Measurements from ENCODE around the gene MRPL43. TPM values are rescaled to one million over a fixed set of nuclear protein-coding genes. Genes with fewer than 3 reads are reported as not detected.
A peak's percentile ranks its signal among the peaks of the same experiment; 100 is the strongest.

MRPL43 gene
- total and polyA plus RNA-seq, 4 donors: 43.6 to 105 (median 84.5) TPM

GRCh38 chr10:100989088-100989487, 1.8 kb upstream of the MRPL43 start:
- peaks cover 6 to 33% (median 22%) of the 10 kb centered on the region in 4 donors for H3K36me3 ChIP-seq (ENCODE audit: control insufficient read depth in 4 of 4, insufficient read depth in 4 of 4, low read length in 4 of 4)
- DNase-seq (no peak), ATAC-seq (ENCODE audit: insufficient read depth, low FRiP score) (no peak)
- H3K9ac ChIP-seq (ENCODE audit: insufficient read depth in 1 of 2, low read length in 2 of 2): no peak overlapping the region
- no peaks in the 10 kb centered on the region for H3K27me3 ChIP-seq (ENCODE audit: control insufficient read depth in 3 of 3, insufficient read depth in 3 of 3, low read length in 2 of 3)
- no peak overlapping the region for H3K4me3 ChIP-seq
- 91% methylated on average over 21 of the region's 21 CpGs for WGBS, 2 donors
- TF ChIP-seq, protein P1, sequence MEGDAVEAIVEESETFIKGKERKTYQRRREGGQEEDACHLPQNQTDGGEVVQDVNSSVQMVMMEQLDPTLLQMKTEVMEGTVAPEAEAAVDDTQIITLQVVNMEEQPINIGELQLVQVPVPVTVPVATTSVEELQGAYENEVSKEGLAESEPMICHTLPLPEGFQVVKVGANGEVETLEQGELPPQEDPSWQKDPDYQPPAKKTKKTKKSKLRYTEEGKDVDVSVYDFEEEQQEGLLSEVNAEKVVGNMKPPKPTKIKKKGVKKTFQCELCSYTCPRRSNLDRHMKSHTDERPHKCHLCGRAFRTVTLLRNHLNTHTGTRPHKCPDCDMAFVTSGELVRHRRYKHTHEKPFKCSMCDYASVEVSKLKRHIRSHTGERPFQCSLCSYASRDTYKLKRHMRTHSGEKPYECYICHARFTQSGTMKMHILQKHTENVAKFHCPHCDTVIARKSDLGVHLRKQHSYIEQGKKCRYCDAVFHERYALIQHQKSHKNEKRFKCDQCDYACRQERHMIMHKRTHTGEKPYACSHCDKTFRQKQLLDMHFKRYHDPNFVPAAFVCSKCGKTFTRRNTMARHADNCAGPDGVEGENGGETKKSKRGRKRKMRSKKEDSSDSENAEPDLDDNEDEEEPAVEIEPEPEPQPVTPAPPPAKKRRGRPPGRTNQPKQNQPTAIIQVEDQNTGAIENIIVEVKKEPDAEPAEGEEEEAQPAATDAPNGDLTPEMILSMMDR (IDR thresholded peaks at IDR 0.05; ENCODE audit: control extremely low read depth, extremely low read depth): no peak
- no peak overlapping the region for H3K27ac ChIP-seq (ENCODE audit: low read depth in 1 of 2, low read length in 1 of 2)
- no peaks in the 10 kb centered on the region for H3K9me3 ChIP-seq (ENCODE audit: control insufficient read depth in 4 of 4, insufficient read depth in 3 of 4, low read length in 3 of 4)
- peaks cover 7 to 21% (median 10%) of the 10 kb centered on the region in 5 donors for H3K4me1 ChIP-seq (ENCODE audit: control insufficient read depth in 5 of 5, insufficient read depth in 5 of 5, low read length in 5 of 5)

DNA sequence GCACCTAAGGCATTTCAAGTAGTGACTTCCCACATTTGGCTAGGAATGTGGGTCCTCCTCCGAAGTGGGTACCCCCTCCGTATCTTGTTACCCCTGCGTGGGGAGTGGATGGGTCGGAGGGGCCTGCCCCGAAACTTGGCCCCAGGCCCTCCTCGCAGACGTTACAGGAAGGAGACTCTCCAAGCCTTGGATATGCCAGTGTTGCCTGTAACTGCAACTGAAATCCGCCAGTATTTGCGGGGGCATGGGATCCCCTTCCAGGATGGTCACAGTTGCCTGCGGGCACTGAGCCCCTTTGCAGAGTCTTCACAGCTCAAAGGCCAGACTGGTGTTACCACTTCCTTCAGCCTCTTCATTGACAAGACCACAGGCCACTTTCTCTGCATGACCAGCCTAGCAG, 869 bp upstream of the MRPL43 start:
- Histone ChIP-seq H3K9ac (ENCODE audit: insufficient read depth in 1 of 2, low read length in 2 of 2) (no peak overlapping the region), H3K9me3 (ENCODE audit: control insufficient read depth in 4 of 4, insufficient read depth in 3 of 4, low read length in 3 of 4) (no peaks in the 10 kb centered on the region), H3K4me1 (ENCODE audit: control insufficient read depth in 5 of 5, insufficient read depth in 5 of 5, low read length in 5 of 5) (peaks cover 7 to 21% (median 10%) of the 10 kb centered on the region in 5 donors), H3K27ac (ENCODE audit: low read depth in 1 of 2, low read length in 1 of 2) (no peak overlapping the region), H3K4me3 (peak overlapping the region; percentile 82), H3K36me3 (ENCODE audit: control insufficient read depth in 4 of 4, insufficient read depth in 4 of 4, low read length in 4 of 4) (peaks cover 6 to 31% (median 19%) of the 10 kb centered on the region in 4 donors), H3K27me3 (ENCODE audit: control insufficient read depth in 3 of 3, insufficient read depth in 3 of 3, low read length in 2 of 3) (no peaks in the 10 kb centered on the region)
- DNase-seq: no peak
- TF ChIP-seq, protein P1 (IDR thresholded peaks at IDR 0.05; ENCODE audit: control extremely low read depth, extremely low read depth): no peak
- no peak for ATAC-seq (ENCODE audit: insufficient read depth, low FRiP score)
- WGBS, 2 donors: 62 to 63% methylated on average over 10 of the region's 10 CpGs

DNA sequence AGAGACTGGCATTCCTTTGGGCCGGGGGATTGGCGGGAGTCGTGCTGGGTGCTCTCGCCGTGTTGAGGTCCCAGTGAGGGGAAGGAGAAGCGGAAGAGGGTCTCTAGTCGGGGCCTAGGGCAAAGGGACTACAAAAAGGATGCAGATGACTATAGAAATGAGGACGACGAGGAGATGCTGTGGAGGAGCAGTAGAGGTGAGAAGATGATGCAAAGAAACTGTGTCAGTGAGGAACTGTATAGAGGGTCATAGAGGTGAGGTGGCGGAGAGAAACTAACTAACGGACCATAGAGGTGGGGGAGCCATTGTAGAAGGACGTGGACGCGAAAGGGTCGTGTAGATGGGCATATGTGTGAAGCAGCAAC, 370 bp upstream of the MRPL43 start:
- H3K4me3 ChIP-seq: peak overlapping the region; percentile 82
- no peaks in the 10 kb centered on the region for H3K27me3 ChIP-seq (ENCODE audit: control insufficient read depth in 3 of 3, insufficient read depth in 3 of 3, low read length in 2 of 3)
- no peaks in the 10 kb centered on the region for H3K9me3 ChIP-seq (ENCODE audit: control insufficient read depth in 4 of 4, insufficient read depth in 3 of 4, low read length in 3 of 4)
- peaks cover 6 to 32% (median 24%) of the 10 kb centered on the region in 4 donors for H3K36me3 ChIP-seq (ENCODE audit: control insufficient read depth in 4 of 4, insufficient read depth in 4 of 4, low read length in 4 of 4)
- no peak for DNase-seq
- no peak for ATAC-seq (ENCODE audit: insufficient read depth, low FRiP score)
- H3K4me1 ChIP-seq (ENCODE audit: control insufficient read depth in 5 of 5, insufficient read depth in 5 of 5, low read length in 5 of 5): peaks cover 7 to 21% (median 10%) of the 10 kb centered on the region in 5 donors
- H3K9ac ChIP-seq (ENCODE audit: insufficient read depth in 1 of 2, low read length in 2 of 2): no peak overlapping the region
- TF ChIP-seq, protein P1 (IDR thresholded peaks at IDR 0.05; ENCODE audit: control extremely low read depth, extremely low read depth): no peak
- 2% methylated on average over 15 of the region's 15 CpGs for WGBS, 2 donors
- peak overlapping the region; percentile 5 to 80 for H3K27ac ChIP-seq (ENCODE audit: low read depth in 1 of 2, low read length in 1 of 2)

- H3K9ac ChIP-seq (ENCODE audit: insufficient read depth in 1 of 2, low read length in 2 of 2): peak overlapping the region in 1 of 2 donors; percentile 7
- H3K9me3 ChIP-seq (ENCODE audit: control insufficient read depth in 4 of 4, insufficient read depth in 3 of 4, low read length in 3 of 4): no peaks in the 10 kb centered on the region
- DNase-seq: no peak
- TF ChIP-seq, protein P1 (IDR thresholded peaks at IDR 0.05; ENCODE audit: control extremely low read depth, extremely low read depth): no peak
- H3K36me3 ChIP-seq (ENCODE audit: control insufficient read depth in 4 of 4, insufficient read depth in 4 of 4, low read length in 4 of 4): peaks cover 6 to 32% (median 25%) of the 10 kb centered on the region in 4 donors
- no peak for ATAC-seq (ENCODE audit: insufficient read depth, low FRiP score)
- no peak overlapping the region for H3K27ac ChIP-seq (ENCODE audit: low read depth in 1 of 2, low read length in 1 of 2)
- H3K27me3 ChIP-seq (ENCODE audit: control insufficient read depth in 3 of 3, insufficient read depth in 3 of 3, low read length in 2 of 3): no peaks in the 10 kb centered on the region
- H3K4me1 ChIP-seq (ENCODE audit: control insufficient read depth in 5 of 5, insufficient read depth in 5 of 5, low read length in 5 of 5): peaks cover 7 to 21% (median 10%) of the 10 kb centered on the region in 5 donors
- WGBS, 2 donors: 21 to 27% methylated on average over 17 of the region's 17 CpGs
- peak overlapping the region; percentile 82 for H3K4me3 ChIP-seq
Observed at GRCh38 chr10:100986623-100986951, 710 bp downstream of the MRPL43 start.
